Smooth muscle cell (in vitro differentiated cells): ENCODE measurements around the gene MYLK. TPM values are rescaled to one million over a fixed set of nuclear protein-coding genes. Genes with fewer than 3 reads are reported as not detected.
A peak's percentile ranks its signal among the peaks of the same experiment; 100 is the strongest.

Experiments
- DNase-seq: peaks from one replicate; lab custom pipeline; 2025; ENCODE audit not compliant: unreplicated experiment; lab: John Stamatoyannopoulos, UW
- H2AFZ ChIP-seq: fragments of 200-600 bp; sonication (generic); 2 replicates; pipeline ENCODE4 v1.6.0; 2016; ENCODE audit warnings: antibody characterized with exemption, low read depth, mild to moderate bottlenecking
- H3F3A ChIP-seq: fragments of 200-600 bp; sonication (generic); 2 replicates; pipeline ENCODE4 v1.6.0; 2017; ENCODE audit warnings: antibody characterized with exemption, low read depth
- H3K27ac ChIP-seq: fragments of 200-600 bp; sonication (generic); 2 replicates; pipeline ENCODE4 v1.5.1; 2016; ENCODE audit warnings: low read depth, mild to moderate bottlenecking
- H3K27me3 ChIP-seq: fragments of 200-600 bp; sonication (generic); 2 replicates; pipeline ENCODE4 v1.6.1; 2016; ENCODE audit warnings: low read depth, mild to moderate bottlenecking
- H3K36me3 ChIP-seq: fragments of 200-600 bp; sonication (generic); 2 replicates; pipeline ENCODE4 v1.5.1; 2016; ENCODE audit warnings: low read depth
- H3K4me1 ChIP-seq: fragments of 200-600 bp; sonication (generic); 2 replicates; pipeline ENCODE4 v1.5.1; 2016; ENCODE audit warnings: low read depth
- H3K4me2 ChIP-seq: fragments of 200-600 bp; sonication (generic); 2 replicates; pipeline ENCODE4 v1.6.0; 2016; ENCODE audit warnings: mild to moderate bottlenecking
- H3K4me3 ChIP-seq: fragments of 200-600 bp; sonication (generic); 2 replicates; pipeline ENCODE4 v1.5.1; 2016; ENCODE audit warnings: mild to moderate bottlenecking
- H3K79me2 ChIP-seq: fragments of 200-600 bp; sonication (generic); 2 replicates; pipeline ENCODE4 v1.6.0; 2016; ENCODE audit warnings: low read depth, mild to moderate bottlenecking
- H3K9ac ChIP-seq: fragments of 200-600 bp; sonication (generic); 2 replicates; pipeline ENCODE4 v1.6.0; 2016; ENCODE audit warnings: low read depth
- H3K9me3 ChIP-seq: fragments of 200-600 bp; sonication (generic); replicated peaks from 2 replicates; pipeline ENCODE4 v1.5.1; 2016; ENCODE audit warnings: low read depth
- H4K20me1 ChIP-seq: fragments of 200-600 bp; sonication (generic); 2 replicates; pipeline ENCODE4 v1.6.0; 2016; ENCODE audit warnings: low read depth
- WGBS: methylation state at CpG from one replicate; pipeline ENCODE4 v1.1.7; 2016; ENCODE audit warnings: low lambda C conversion rate; 5-methylcytosine and 5-hydroxymethylcytosine counted together
- polyA plus RNA-seq: library from polyadenylated mRNA; unstranded; fragments of >200 nt; fragmentation: Nextera tagmentation; extraction: Ambion mirVana; gene quantifications from 2 replicates; pipeline ENCODE4 v1.2.1, GENCODE V29; 2016
- total RNA-seq: library from RNA; depleted of rRNA; stranded (reverse); fragments of >200 nt; gene quantifications from 2 replicates; pipeline ENCODE4 v1.2.3, GENCODE V29; 2014
- TF ChIP-seq, protein P1 (sequence below): fragments of 200-600 bp; sonication (generic); IDR thresholded peaks from 2 replicates; pipeline ENCODE4 v1.5.1; 2017; ENCODE audit warnings: borderline replicate concordance, mild to moderate bottlenecking, antibody characterized with exemption; ENCODE audit not compliant: insufficient read depth, poor library complexity, severe bottlenecking

Gene MYLK
- total and polyA plus RNA-seq, 2 experiments from 2014 or later = 13.6 to 25.5 TPM

DNA sequence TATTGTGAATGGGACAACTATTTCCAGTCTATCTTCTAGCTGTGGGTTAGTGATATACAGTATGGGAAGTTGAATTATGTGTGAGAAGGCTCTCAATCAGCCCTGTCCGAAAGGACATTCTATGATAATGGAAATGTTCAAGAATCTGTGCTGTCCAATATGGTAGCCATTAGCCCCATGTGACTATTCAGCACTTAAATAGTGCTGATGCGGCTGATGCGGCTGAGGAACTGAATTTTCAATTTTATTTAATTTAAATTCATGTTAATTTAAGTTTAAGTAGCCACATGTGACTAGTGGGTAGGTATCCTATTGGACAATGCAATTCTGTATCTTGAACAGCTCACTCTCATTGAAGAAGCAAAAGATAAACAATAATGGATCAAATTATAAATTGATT is 98.5 kb downstream of the MYLK start:
- peaks cover 32% of the 10 kb centered on the region for H3K4me1 ChIP-seq
- no peak overlapping the region for H3K4me3 ChIP-seq
- TF ChIP-seq, protein P1, sequence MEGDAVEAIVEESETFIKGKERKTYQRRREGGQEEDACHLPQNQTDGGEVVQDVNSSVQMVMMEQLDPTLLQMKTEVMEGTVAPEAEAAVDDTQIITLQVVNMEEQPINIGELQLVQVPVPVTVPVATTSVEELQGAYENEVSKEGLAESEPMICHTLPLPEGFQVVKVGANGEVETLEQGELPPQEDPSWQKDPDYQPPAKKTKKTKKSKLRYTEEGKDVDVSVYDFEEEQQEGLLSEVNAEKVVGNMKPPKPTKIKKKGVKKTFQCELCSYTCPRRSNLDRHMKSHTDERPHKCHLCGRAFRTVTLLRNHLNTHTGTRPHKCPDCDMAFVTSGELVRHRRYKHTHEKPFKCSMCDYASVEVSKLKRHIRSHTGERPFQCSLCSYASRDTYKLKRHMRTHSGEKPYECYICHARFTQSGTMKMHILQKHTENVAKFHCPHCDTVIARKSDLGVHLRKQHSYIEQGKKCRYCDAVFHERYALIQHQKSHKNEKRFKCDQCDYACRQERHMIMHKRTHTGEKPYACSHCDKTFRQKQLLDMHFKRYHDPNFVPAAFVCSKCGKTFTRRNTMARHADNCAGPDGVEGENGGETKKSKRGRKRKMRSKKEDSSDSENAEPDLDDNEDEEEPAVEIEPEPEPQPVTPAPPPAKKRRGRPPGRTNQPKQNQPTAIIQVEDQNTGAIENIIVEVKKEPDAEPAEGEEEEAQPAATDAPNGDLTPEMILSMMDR = no peak
- H3F3A ChIP-seq = peaks cover 29% of the 10 kb centered on the region
- H3K27me3 ChIP-seq = no peaks in the 10 kb centered on the region
- H4K20me1 ChIP-seq = no peaks in the 10 kb centered on the region
- 98% methylated on average over 3 of the region's 3 CpGs for WGBS
- no peak overlapping the region for H3K9ac ChIP-seq
- H3K79me2 ChIP-seq = no peaks in the 10 kb centered on the region
- H2AFZ ChIP-seq = no peak overlapping the region
- H3K9me3 ChIP-seq = no peaks in the 10 kb centered on the region
- no peaks in the 10 kb centered on the region for H3K36me3 ChIP-seq
- H3K4me2 ChIP-seq = no peak overlapping the region
- H3K27ac ChIP-seq = no peak overlapping the region
- no peak for DNase-seq

DNA sequence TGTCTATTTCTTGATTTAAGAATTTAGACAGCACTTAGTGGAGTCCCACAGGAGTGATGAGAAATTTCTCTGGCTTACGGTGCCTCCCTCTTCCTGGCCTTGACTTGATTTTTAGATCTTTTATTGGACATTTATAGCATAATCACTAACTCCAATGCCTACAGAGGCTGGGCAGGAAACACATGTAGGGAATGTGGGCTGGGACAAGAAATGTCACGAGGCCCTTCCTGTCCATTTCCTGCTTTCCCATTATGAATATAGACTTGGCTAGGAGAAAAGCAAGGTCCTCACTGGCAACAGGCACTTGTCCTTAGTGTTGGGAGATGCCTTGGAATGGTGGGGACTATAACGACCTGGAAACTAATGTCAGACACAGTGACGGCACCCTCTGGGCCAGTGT is 100.3 kb downstream of the MYLK start:
- Histone ChIP-seq H3K27ac (no peak overlapping the region), H2AFZ (no peak overlapping the region), H4K20me1 (no peaks in the 10 kb centered on the region), H3K79me2 (no peaks in the 10 kb centered on the region), H3F3A (peaks cover 15% of the 10 kb centered on the region), H3K4me1 (peaks cover 21% of the 10 kb centered on the region), H3K36me3 (no peaks in the 10 kb centered on the region), H3K9me3 (no peaks in the 10 kb centered on the region), H3K4me3 (no peak overlapping the region), H3K4me2 (no peak overlapping the region), H3K27me3 (no peaks in the 10 kb centered on the region), H3K9ac (no peak overlapping the region)
- TF ChIP-seq, protein P1 = no peak
- 80% methylated on average over 4 of the region's 4 CpGs for WGBS
- DNase-seq = no peak

GRCh38 chr3:123783050-123783689 is 101.0 kb downstream of the MYLK start:
- TF ChIP-seq, protein P1 = no peak
- no peak overlapping the region for H3K9ac ChIP-seq
- WGBS = 43% methylated on average over 1 of the region's 1 CpG
- peaks cover 15% of the 10 kb centered on the region for H3K4me1 ChIP-seq
- no peaks in the 10 kb centered on the region for H3K36me3 ChIP-seq
- no peak for DNase-seq
- no peaks in the 10 kb centered on the region for H4K20me1 ChIP-seq
- no peak overlapping the region for H3K4me3 ChIP-seq
- H3K9me3 ChIP-seq = no peaks in the 10 kb centered on the region
- no peaks in the 10 kb centered on the region for H3K27me3 ChIP-seq
- peak overlapping the region; percentile 86 for H3K27ac ChIP-seq
- H3K79me2 ChIP-seq = no peaks in the 10 kb centered on the region
- H2AFZ ChIP-seq = no peak overlapping the region
- H3K4me2 ChIP-seq = no peak overlapping the region
- H3F3A ChIP-seq = peaks cover 15% of the 10 kb centered on the region

- TF ChIP-seq, protein P1 = no peak
- Histone ChIP-seq H3K9me3 (no peaks in the 10 kb centered on the region), H3K4me2 (peak overlapping the region; percentile 57), H3K9ac (no peak overlapping the region), H3F3A (peaks cover 15% of the 10 kb centered on the region), H3K27ac (peak overlapping the region; percentile 86), H3K4me1 (peaks cover 13% of the 10 kb centered on the region), H3K4me3 (no peak overlapping the region), H3K79me2 (no peaks in the 10 kb centered on the region), H3K36me3 (no peaks in the 10 kb centered on the region), H2AFZ (peak overlapping the region; percentile 2), H4K20me1 (no peaks in the 10 kb centered on the region), H3K27me3 (no peaks in the 10 kb centered on the region)
- WGBS = 12% methylated on average over 4 of the region's 4 CpGs
- no peak for DNase-seq
These were observed 101.6 kb downstream of the MYLK start for GRCh38 chr3:123782488-123782887.
